GM12878 (cell line): Measurements from ENCODE around the gene FRMPD2. TPM values are rescaled to one million over a fixed set of nuclear protein-coding genes. Genes with fewer than 3 reads are reported as not detected.

ENCODE experiments used
- BCL3 ChIP-seq: IDR thresholded peaks from 2 replicates; pipeline ENCODE4 v1.6.1; 2011; ENCODE audit warnings: borderline replicate concordance, low read depth, mild to moderate bottlenecking, moderate library complexity, low read length; ENCODE audit not compliant: insufficient read depth, poor library complexity, severe bottlenecking
- CREM ChIP-seq: IDR thresholded peaks from 2 replicates; pipeline ENCODE4 v1.6.1; 2014; ENCODE audit warnings: antibody characterized with exemption, low read depth
- HSF1 ChIP-seq: fragments of 150-350 bp; IDR thresholded peaks from 2 replicates; pipeline ENCODE4 v1.6.1; 2014; ENCODE audit warnings: mild to moderate bottlenecking, low read depth, low read length
- NFXL1 ChIP-seq: fragments of 450-650 bp; IDR thresholded peaks from 2 replicates; pipeline ENCODE4 v1.6.1; 2017; ENCODE audit warnings: antibody characterized with exemption, mild to moderate bottlenecking, borderline replicate concordance
- PML ChIP-seq: IDR thresholded peaks from 2 replicates; pipeline ENCODE4 v1.6.1; 2012; ENCODE audit warnings: low read length, inconsistent platforms
- RAD51 ChIP-seq: fragments of 450-650 bp; IDR thresholded peaks from 2 replicates; pipeline ENCODE4 v1.6.1; 2016; ENCODE audit warnings: moderate library complexity, mild to moderate bottlenecking, inconsistent platforms
- SMAD5 ChIP-seq: IDR thresholded peaks from 2 replicates; pipeline ENCODE4 v1.6.1; 2016; ENCODE audit warnings: antibody characterized with exemption, low read depth
- SP1 ChIP-seq: IDR thresholded peaks from one replicate; pipeline ENCODE4 v1.6.1; 2011; ENCODE audit warnings: low read depth, low read length
- TCF12 ChIP-seq: IDR thresholded peaks from 2 replicates; pipeline ENCODE4 v1.6.1; 2011; ENCODE audit warnings: low read depth, mild to moderate bottlenecking, low read length
- TCF3 ChIP-seq: IDR thresholded peaks from 2 replicates; pipeline ENCODE4 v1.6.1; 2012; ENCODE audit warnings: low read depth, mild to moderate bottlenecking, low read length, borderline replicate concordance; ENCODE audit not compliant: insufficient read depth
- YY1 ChIP-seq: IDR thresholded peaks from 2 replicates; pipeline ENCODE4 v1.6.1; 2011; ENCODE audit warnings: low read depth, mild to moderate bottlenecking, low read length
- ZBTB11 ChIP-seq: fragments of 450-650 bp; formaldehyde crosslinking; IDR thresholded peaks from 2 replicates; pipeline ENCODE4 v1.5.0; 2022; ENCODE audit warnings: mild to moderate bottlenecking, missing genetic modification characterization
- ZNF622 ChIP-seq: fragments of 450-650 bp; IDR thresholded peaks from 2 replicates; pipeline ENCODE4 v1.6.1; 2017; ENCODE audit warnings: mild to moderate bottlenecking, inconsistent platforms
- polyA plus RNA-seq, 11 experiments: library from polyadenylated mRNA; depleted of rRNA in 4 of 11; unstranded in 6 of 11; stranded (reverse) in 5 of 11; fragments of >200 nt; fragmentation: Nextera tagmentation in 4 of 11; fragmentation: Illumina TruSeq in 1 of 11; extraction: Ambion mirVana in 4 of 11; extraction: Trizol in 1 of 11; gene quantifications; 1 replicate in 1 of 11; 2 replicates in 10 of 11; pipeline versions ENCODE4 v1.2.1 to v1.2.3, GENCODE V29; 2011 to 2016; ENCODE audit warnings: inconsistent platforms in 2 of 11, missing spikeins in 2 of 11, low read depth in 1 of 11
- total RNA-seq, 4 experiments: library from RNA; depleted of rRNA in 3 of 4; stranded (reverse); fragments of >200 nt in 3 of 4; fragmentation: Illumina TruSeq in 1 of 4; extraction: Trizol in 1 of 4; gene quantifications; 2 replicates each; pipeline versions ENCODE4 v1.2.1 to v1.2.3, GENCODE V29; 2013 to 2021
- TF ChIP-seq, protein P1 (sequence below): fragments of 450-650 bp; IDR thresholded peaks from 2 replicates; pipeline ENCODE4 v1.6.1; 2016; ENCODE audit warnings: mild to moderate bottlenecking
- TF ChIP-seq, protein P2 (sequence below): fragments of 450-650 bp; IDR thresholded peaks from 2 replicates; pipeline ENCODE4 v1.6.1; 2017; ENCODE audit warnings: mild to moderate bottlenecking, moderate library complexity
- TF ChIP-seq, protein P3 (sequence below): fragments of 450-650 bp; IDR thresholded peaks from 2 replicates; pipeline ENCODE4 v1.6.1; 2018; ENCODE audit warnings: borderline replicate concordance, mild to moderate bottlenecking; ENCODE audit not compliant: partially characterized antibody

The FRMPD2 gene
- total and polyA plus RNA-seq, 10 of the 15 experiments (the other 5 are each of a cell fraction or from before 2014, with no cell fraction given): 0.38 to 5.7 (median 1.4) TPM

GRCh38 chr10:48285710-48286109, 11.2 kb upstream of the FRMPD2 start (continued):
- no peak for TF ChIP-seq ZNF622
- TF ChIP-seq, protein P1, sequence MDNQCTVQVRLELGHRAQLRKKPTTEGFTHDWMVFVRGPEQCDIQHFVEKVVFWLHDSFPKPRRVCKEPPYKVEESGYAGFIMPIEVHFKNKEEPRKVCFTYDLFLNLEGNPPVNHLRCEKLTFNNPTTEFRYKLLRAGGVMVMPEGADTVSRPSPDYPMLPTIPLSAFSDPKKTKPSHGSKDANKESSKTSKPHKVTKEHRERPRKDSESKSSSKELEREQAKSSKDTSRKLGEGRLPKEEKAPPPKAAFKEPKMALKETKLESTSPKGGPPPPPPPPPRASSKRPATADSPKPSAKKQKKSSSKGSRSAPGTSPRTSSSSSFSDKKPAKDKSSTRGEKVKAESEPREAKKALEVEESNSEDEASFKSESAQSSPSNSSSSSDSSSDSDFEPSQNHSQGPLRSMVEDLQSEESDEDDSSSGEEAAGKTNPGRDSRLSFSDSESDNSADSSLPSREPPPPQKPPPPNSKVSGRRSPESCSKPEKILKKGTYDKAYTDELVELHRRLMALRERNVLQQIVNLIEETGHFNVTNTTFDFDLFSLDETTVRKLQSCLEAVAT: peak; percentile 66
- TF ChIP-seq SMAD5: no peak
- no peak for TF ChIP-seq HSF1
- TF ChIP-seq SP1: peak; percentile 67
- TF ChIP-seq PML: no peak
- TF ChIP-seq RAD51: no peak; the same call in 1 of the 2 replicates
- TF ChIP-seq YY1: no peak
- TF ChIP-seq BCL3: peak; percentile 95
- peak; percentile 37; the same call in 1 of the 2 replicates for TF ChIP-seq CREM
- TF ChIP-seq NFXL1: no peak
- TF ChIP-seq, protein P2, sequence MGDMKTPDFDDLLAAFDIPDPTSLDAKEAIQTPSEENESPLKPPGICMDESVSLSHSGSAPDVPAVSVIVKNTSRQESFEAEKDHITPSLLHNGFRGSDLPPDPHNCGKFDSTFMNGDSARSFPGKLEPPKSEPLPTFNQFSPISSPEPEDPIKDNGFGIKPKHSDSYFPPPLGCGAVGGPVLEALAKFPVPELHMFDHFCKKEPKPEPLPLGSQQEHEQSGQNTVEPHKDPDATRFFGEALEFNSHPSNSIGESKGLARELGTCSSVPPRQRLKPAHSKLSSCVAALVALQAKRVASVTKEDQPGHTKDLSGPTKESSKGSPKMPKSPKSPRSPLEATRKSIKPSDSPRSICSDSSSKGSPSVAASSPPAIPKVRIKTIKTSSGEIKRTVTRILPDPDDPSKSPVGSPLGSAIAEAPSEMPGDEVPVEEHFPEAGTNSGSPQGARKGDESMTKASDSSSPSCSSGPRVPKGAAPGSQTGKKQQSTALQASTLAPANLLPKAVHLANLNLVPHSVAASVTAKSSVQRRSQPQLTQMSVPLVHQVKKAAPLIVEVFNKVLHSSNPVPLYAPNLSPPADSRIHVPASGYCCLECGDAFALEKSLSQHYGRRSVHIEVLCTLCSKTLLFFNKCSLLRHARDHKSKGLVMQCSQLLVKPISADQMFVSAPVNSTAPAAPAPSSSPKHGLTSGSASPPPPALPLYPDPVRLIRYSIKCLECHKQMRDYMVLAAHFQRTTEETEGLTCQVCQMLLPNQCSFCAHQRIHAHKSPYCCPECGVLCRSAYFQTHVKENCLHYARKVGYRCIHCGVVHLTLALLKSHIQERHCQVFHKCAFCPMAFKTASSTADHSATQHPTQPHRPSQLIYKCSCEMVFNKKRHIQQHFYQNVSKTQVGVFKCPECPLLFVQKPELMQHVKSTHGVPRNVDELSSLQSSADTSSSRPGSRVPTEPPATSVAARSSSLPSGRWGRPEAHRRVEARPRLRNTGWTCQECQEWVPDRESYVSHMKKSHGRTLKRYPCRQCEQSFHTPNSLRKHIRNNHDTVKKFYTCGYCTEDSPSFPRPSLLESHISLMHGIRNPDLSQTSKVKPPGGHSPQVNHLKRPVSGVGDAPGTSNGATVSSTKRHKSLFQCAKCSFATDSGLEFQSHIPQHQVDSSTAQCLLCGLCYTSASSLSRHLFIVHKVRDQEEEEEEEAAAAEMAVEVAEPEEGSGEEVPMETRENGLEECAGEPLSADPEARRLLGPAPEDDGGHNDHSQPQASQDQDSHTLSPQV: no peak
- no peak for TF ChIP-seq TCF3
- TF ChIP-seq ZBTB11 (CRISPR knock-in tag): no peak
- TF ChIP-seq, protein P3, sequence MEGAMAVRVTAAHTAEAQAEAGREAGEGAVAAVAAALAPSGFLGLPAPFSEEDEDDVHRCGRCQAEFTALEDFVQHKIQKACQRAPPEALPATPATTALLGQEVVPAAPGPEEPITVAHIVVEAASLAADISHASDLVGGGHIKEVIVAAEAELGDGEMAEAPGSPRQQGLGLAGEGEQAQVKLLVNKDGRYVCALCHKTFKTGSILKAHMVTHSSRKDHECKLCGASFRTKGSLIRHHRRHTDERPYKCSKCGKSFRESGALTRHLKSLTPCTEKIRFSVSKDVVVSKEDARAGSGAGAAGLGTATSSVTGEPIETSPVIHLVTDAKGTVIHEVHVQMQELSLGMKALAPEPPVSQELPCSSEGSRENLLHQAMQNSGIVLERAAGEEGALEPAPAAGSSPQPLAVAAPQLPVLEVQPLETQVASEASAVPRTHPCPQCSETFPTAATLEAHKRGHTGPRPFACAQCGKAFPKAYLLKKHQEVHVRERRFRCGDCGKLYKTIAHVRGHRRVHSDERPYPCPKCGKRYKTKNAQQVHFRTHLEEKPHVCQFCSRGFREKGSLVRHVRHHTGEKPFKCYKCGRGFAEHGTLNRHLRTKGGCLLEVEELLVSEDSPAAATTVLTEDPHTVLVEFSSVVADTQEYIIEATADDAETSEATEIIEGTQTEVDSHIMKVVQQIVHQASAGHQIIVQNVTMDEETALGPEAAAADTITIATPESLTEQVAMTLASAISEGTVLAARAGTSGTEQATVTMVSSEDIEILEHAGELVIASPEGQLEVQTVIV: no peak
- TF ChIP-seq TCF12: peak; percentile 88
